ENCODE data around the gene COL9A3.
A peak's percentile ranks its signal among the peaks of the same experiment; 100 is the strongest.

Gene COL9A3

DNA sequence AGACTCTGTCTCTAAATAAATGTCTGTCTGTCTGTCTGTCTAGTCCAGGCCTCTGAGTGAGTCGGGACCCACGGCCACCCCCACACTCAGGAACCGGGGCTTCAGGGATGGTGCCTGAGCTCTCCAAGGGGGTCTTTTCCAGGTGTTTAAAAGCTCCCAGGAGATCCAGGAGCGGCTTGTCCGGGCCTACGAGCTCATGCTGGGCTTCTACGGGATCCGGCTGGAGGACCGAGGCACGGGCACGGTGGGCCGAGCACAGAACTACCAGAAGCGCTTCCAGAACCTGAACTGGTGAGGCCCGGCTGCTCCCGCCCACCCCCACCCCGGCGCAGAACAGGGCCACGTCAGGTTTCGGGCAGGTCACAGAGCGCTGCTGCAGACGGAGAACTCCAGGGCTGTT, 5.5 kb upstream of the COL9A3 start:
- DNase-seq (ENCODE audit: low spot score), result no peak

GRCh38 chr20:62811720-62812119, 5.1 kb upstream of the COL9A3 start:
- no peak for DNase-seq (ENCODE audit: low spot score)

DNA sequence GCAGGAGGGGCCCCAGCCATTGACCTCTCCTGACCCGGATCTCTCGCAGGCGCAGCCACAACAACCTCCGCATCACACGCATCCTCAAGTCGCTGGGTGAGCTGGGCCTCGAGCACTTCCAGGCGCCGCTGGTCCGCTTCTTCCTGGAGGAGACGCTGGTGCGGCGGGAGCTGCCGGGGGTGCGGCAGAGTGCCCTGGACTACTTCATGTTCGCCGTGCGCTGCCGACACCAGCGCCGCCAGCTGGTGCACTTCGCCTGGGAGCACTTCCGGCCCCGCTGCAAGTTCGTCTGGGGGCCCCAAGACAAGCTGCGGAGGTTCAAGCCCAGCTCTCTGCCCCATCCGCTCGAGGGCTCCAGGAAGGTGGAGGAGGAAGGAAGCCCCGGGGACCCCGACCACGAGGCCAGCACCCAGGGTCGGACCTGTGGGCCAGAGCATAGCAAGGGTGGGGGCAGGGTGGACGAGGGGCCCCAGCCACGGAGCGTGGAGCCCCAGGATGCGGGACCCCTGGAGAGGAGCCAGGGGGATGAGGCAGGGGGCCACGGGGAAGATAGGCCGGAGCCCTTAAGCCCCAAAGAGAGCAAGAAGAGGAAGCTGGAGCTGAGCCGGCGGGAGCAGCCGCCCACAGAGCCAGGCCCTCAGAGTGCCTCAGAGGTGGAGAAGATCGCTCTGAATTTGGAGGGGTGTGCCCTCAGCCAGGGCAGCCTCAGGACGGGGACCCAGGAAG, 4.5 kb upstream of the COL9A3 start:
- DNase-seq (ENCODE audit: low spot score), result no peak

DNA sequence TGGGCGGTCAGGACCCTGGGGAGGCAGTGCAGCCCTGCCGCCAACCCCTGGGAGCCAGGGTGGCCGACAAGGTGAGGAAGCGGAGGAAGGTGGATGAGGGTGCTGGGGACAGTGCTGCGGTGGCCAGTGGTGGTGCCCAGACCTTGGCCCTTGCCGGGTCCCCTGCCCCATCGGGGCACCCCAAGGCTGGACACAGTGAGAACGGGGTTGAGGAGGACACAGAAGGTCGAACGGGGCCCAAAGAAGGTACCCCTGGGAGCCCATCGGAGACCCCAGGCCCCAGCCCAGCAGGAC, 4.0 kb upstream of the COL9A3 start:
- no peak for DNase-seq (ENCODE audit: low spot score)

DNA sequence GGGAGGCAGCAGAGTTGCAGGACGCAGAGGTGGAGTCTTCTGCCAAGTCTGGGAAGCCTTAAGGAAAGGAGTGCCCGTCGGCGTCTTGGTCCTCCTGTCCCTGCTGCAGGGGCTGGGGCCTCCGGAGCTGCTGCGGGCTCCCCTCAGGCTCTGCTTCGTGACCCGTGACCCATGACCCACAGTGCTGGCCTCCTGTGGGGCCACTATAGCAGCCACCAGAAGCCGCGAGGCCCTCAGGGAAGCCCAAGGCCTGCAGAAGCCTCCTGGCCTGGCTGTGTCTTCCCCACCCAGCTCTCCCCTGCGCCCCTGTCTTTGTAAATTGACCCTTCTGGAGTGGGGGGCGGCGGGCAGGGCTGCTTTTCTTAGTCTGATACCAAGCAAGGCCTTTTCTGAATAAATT, 3.3 kb upstream of the COL9A3 start:
- no peak for DNase-seq (ENCODE audit: low spot score)

- no peak for DNase-seq (ENCODE audit: low spot score)
These were observed 2.7 kb upstream of the COL9A3 start for GRCh38 chr20:62814060-62814708.

- DNase-seq (ENCODE audit: low spot score), result no peak
These were observed 2.2 kb upstream of the COL9A3 start for GRCh38 chr20:62814709-62815065.

DNA sequence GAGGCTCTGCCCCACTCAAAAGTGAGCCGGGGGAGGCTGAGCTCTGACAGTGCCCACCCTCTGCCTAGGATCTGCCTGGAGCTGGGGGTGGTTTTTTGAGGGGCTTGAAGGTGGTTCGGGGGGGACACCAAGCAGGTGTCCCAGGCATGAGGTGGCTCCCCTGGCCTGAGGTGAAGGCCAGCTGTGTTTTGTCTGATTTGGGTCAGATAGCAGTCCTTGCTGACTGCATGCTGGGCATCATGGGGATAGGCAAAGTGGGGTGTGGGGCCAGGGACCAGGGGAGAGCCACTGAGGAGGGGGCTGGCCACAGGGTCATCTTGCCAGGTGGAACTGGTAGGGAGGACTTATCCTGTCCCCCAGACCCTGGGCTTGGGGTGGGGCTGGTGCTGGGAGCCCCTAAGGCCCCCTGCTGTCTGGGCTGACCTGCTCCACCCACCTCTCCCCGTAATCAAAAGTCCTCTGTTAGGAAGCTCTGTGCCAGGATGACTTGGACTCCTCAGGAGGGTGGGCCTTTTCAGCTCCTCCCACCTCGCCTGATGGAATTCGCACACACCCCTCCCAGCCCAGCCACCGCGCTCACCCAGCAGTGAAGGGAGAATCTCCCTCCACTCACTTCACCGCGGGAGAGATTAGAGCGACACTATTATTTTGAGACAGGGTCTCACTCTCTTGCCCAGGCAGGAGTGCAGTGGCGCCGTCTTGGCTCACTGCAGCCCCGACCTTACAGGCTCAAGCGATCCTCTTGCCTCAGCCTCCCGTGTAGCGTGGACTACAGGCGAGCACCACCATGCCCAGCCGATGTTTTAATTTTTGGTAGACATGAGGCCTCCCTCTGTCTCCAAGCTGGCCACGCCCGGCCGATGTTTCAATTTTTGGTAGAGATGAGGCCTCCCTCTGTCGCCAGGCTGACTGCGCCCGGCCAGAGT, 1.5 kb upstream of the COL9A3 start:
- DNase-seq (ENCODE audit: low spot score), result no peak

- DNase-seq (ENCODE audit: low spot score), result no peak
These were observed 593 bp upstream of the COL9A3 start for GRCh38 chr20:62816031-62816883.

- DNase-seq (ENCODE audit: low spot score), result no peak
These were observed 1.2 kb downstream of the COL9A3 start for GRCh38 chr20:62817975-62818591.

DNA sequence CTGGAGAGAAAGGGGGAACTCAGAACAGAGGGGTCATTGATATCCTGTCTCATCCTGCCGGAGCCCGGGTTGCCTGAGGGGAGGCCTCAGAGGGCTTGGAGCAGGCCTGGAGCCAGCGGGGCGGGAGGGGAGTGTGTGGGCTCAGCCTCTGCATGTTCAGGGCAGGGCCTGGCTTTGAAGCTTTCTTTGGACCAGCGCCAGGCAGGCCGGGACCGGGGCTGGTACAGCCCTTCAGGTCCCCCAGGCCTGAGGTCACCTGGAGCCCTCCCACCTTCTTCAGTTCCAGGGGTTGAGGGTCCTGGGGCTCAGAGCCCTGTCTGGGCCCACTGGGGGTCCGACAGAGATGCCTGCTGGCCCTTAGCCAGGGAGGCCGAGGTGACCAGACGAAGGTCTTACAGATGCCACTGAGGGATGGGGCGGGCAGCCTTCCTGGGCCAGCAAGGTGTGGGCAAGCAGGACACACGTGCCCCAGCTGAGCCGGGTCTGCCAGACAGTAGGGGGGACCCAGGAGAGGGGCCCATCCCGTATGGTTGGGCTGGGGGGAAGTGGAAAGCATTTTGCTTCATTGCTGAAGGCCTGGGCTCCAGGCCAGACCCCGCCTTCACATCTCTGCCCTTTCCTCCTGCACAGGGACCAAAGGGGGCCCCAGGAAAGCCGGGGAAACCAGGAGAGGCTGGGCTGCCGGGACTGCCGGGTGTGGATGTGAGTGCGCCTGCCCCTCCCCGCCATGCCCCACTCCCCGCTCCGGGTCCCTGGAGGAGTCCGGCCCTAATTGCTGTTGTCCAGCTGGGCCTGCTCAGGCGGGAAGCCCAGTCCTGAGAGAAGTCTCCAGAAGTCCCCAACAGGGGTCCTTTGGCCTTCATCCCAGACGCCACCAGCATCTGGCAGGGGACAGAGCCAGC, 2.0 kb downstream of the COL9A3 start:
- no peak for DNase-seq (ENCODE audit: low spot score)

DNA sequence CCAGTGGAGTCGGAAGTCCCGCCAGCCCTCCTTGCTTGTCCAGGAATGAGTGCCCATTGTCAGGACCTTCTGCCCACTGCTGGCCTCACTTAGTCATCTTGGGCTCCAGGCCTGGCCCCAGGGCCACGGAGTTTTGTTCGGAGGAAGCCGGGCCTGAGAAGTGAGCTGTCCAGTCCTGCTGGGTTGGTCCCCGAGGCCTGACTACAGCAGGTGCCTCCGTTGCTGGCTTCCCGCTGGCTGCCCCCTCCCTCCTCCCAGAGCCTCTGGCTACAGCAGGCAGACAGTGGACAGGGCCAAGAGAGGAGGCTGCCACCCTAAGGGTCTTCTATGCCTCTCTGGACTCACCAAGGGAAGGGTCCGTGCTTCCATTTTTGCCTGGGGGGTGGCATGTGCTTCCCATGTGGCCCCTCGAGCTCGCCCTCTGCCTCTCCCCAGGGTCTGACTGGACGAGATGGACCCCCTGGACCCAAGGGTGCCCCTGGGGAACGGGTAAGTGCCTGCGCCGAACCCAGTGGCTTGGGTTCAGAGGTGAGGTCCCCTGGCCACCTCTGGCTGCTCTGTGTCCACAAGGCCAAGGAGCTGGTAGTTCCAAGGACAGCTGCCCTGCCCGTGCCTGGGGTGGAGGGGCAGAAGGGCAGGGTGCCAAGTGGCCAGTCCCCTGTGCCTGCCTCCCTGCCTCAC, 2.8 kb downstream of the COL9A3 start:
- no peak for DNase-seq (ENCODE audit: low spot score)

- no peak for DNase-seq (ENCODE audit: low spot score)
These were observed 3.5 kb downstream of the COL9A3 start for GRCh38 chr20:62820208-62820961.

GRCh38 chr20:62820962-62821725, 4.3 kb downstream of the COL9A3 start:
- DNase-seq (ENCODE audit: low spot score), result no peak

- no peak for DNase-seq (ENCODE audit: low spot score)
These were observed 4.9 kb downstream of the COL9A3 start for GRCh38 chr20:62821726-62822210.

DNA sequence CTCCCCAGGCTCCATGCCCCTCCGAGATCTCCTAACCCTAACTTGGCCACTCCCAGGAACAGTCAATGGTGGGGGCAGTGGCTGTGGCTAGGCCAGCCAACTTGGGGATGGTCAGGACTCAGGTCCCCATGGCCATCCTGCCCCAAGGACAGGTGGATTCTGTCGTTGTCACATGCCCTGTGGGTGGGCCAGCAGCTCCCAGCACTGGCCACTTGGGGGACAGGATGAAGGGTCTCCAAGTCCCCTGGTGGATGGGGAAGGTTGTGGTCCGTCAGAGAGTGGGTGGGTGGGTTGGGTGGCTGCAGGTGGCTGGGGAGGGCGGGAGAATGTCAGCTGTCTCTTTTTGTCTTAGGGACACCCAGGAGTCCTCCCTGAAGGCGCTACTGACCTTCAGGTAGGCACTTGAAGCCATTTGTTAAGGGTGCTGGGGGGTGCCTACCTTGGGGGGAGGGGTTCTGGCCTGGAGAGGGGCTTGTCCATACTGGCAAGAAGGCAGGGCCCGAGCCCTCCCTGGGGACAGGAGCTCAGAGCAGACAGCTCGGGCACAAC, 5.5 kb downstream of the COL9A3 start:
- no peak for DNase-seq (ENCODE audit: low spot score)

DNA sequence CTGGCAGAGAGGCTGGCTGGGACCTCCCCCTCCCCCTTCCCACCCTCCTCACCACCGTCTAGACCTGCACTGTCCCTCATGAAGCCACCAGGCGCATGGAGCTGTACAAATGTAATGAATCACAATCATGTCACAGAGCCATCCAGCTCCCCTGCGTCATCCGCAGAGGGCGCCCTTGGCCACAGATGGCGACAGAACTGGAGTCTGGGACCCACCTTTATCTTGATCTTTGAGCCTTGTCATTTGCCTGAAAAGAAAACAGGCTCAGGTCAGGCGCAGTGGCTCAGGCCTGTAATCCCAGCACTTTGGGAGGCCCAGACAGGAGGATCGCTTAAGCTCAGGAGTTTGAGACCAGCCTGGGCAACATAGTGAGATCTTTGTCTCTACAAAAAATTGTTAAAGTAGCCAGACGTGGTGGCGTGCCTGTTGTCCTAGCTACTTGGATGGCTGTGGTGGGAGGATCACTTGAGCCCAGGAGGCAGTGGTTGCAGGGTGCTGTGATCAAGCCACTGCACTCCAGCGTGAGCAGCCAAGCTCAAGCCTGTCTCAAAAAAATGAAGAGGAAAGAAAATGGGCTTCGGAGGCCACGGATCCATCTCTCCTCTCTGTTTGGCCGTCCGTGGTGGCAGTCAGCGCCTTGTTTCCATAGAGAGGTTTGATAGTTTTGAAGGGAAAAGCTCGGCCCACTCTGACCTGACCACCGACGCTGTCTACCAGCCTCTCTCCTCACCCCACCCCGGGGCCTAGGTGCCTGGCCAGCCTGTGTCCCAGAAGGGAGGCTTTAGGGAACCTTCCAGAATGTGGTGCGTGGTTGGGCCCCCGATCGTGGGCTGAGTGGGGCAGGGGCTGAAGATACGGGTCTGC, 6.2 kb downstream of the COL9A3 start:
- peak; percentile 65 for DNase-seq (ENCODE audit: low spot score)
